Smooth muscle cell (in vitro differentiated cells): ENCODE data around the gene MAIP1. TPM values are rescaled to one million over a fixed set of nuclear protein-coding genes. Genes with fewer than 3 reads are reported as not detected.

Source experiments
- DNase-seq: peaks from one replicate; lab custom pipeline; 2025; ENCODE audit not compliant: unreplicated experiment; lab: John Stamatoyannopoulos, UW
- H2AFZ ChIP-seq: fragments of 200-600 bp; sonication (generic); 2 replicates; pipeline ENCODE4 v1.6.0; 2016; ENCODE audit warnings: antibody characterized with exemption, low read depth, mild to moderate bottlenecking
- H3F3A ChIP-seq: fragments of 200-600 bp; sonication (generic); 2 replicates; pipeline ENCODE4 v1.6.0; 2017; ENCODE audit warnings: antibody characterized with exemption, low read depth
- H3K27ac ChIP-seq: fragments of 200-600 bp; sonication (generic); 2 replicates; pipeline ENCODE4 v1.5.1; 2016; ENCODE audit warnings: low read depth, mild to moderate bottlenecking
- H3K27me3 ChIP-seq: fragments of 200-600 bp; sonication (generic); 2 replicates; pipeline ENCODE4 v1.6.1; 2016; ENCODE audit warnings: low read depth, mild to moderate bottlenecking
- H3K36me3 ChIP-seq: fragments of 200-600 bp; sonication (generic); 2 replicates; pipeline ENCODE4 v1.5.1; 2016; ENCODE audit warnings: low read depth
- H3K4me1 ChIP-seq: fragments of 200-600 bp; sonication (generic); 2 replicates; pipeline ENCODE4 v1.5.1; 2016; ENCODE audit warnings: low read depth
- H3K4me2 ChIP-seq: fragments of 200-600 bp; sonication (generic); 2 replicates; pipeline ENCODE4 v1.6.0; 2016; ENCODE audit warnings: mild to moderate bottlenecking
- H3K4me3 ChIP-seq: fragments of 200-600 bp; sonication (generic); 2 replicates; pipeline ENCODE4 v1.5.1; 2016; ENCODE audit warnings: mild to moderate bottlenecking
- H3K79me2 ChIP-seq: fragments of 200-600 bp; sonication (generic); 2 replicates; pipeline ENCODE4 v1.6.0; 2016; ENCODE audit warnings: low read depth, mild to moderate bottlenecking
- H3K9ac ChIP-seq: fragments of 200-600 bp; sonication (generic); 2 replicates; pipeline ENCODE4 v1.6.0; 2016; ENCODE audit warnings: low read depth
- H3K9me3 ChIP-seq: fragments of 200-600 bp; sonication (generic); replicated peaks from 2 replicates; pipeline ENCODE4 v1.5.1; 2016; ENCODE audit warnings: low read depth
- H4K20me1 ChIP-seq: fragments of 200-600 bp; sonication (generic); 2 replicates; pipeline ENCODE4 v1.6.0; 2016; ENCODE audit warnings: low read depth
- WGBS: methylation state at CpG from one replicate; pipeline ENCODE4 v1.1.7; 2016; ENCODE audit warnings: low lambda C conversion rate; 5-methylcytosine and 5-hydroxymethylcytosine counted together
- polyA plus RNA-seq: library from polyadenylated mRNA; unstranded; fragments of >200 nt; fragmentation: Nextera tagmentation; extraction: Ambion mirVana; gene quantifications from 2 replicates; pipeline ENCODE4 v1.2.1, GENCODE V29; 2016
- total RNA-seq: library from RNA; depleted of rRNA; stranded (reverse); fragments of >200 nt; gene quantifications from 2 replicates; pipeline ENCODE4 v1.2.3, GENCODE V29; 2014
- TF ChIP-seq, protein P1 (sequence below): fragments of 200-600 bp; sonication (generic); IDR thresholded peaks from 2 replicates; pipeline ENCODE4 v1.5.1; 2017; ENCODE audit warnings: borderline replicate concordance, mild to moderate bottlenecking, antibody characterized with exemption; ENCODE audit not compliant: insufficient read depth, poor library complexity, severe bottlenecking

MAIP1 gene
- total and polyA plus RNA-seq, 2 experiments from 2014 or later = 15.0 to 133 TPM

DNA sequence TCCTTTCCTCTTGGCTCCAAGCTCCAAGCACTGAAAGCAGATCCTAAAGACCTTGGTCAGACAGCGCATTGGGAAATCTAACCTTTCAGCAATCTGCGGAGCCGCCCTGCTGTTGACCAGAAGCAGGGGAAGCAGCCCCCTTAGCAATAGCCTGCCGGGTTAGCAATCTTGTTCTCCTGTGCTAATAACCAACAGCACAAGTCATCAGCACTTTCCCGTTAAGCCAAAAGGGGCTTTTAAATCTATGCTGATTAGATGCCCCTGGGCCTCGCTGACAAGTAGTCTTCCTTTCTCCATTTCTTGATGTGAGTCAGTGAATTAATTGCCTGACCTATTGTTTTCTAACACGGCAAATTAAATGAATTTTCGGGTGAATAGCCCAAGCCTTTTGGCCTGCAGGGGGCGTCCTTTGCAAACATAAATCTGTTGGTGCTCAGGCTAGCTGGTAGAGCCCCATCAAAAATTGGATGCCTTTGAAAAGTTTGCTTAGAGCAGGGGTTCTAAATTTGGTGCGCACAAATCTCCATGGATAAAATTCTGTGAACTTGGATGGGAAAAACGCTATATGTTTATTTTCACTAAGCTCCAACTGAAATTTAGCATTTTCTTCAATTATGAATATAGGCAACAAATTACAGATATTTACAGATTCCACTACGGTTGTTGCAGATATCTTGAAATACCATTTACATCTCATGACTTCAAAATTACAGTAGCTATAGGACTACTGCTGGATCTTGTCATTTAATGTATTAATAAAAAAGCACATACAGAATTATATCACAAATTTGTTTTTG, 24.6 kb downstream of the MAIP1 start:
- Histone ChIP-seq H3K9ac (peak overlapping the region; percentile 7), H3K27ac (peak overlapping the region; percentile 20), H4K20me1 (no peaks in the 10 kb centered on the region), H3K4me2 (peak overlapping the region; percentile 89), H3K9me3 (no peaks in the 10 kb centered on the region), H3K36me3 (no peaks in the 10 kb centered on the region), H3K79me2 (no peaks in the 10 kb centered on the region), H3K4me1 (peaks cover 11% of the 10 kb centered on the region), H2AFZ (peak overlapping the region; percentile 74), H3K27me3 (no peaks in the 10 kb centered on the region), H3F3A (no peaks in the 10 kb centered on the region), H3K4me3 (peak overlapping the region; percentile 37)
- WGBS = 9% methylated on average over 12 of the region's 12 CpGs
- peak; percentile 63 for DNase-seq
- TF ChIP-seq, protein P1, sequence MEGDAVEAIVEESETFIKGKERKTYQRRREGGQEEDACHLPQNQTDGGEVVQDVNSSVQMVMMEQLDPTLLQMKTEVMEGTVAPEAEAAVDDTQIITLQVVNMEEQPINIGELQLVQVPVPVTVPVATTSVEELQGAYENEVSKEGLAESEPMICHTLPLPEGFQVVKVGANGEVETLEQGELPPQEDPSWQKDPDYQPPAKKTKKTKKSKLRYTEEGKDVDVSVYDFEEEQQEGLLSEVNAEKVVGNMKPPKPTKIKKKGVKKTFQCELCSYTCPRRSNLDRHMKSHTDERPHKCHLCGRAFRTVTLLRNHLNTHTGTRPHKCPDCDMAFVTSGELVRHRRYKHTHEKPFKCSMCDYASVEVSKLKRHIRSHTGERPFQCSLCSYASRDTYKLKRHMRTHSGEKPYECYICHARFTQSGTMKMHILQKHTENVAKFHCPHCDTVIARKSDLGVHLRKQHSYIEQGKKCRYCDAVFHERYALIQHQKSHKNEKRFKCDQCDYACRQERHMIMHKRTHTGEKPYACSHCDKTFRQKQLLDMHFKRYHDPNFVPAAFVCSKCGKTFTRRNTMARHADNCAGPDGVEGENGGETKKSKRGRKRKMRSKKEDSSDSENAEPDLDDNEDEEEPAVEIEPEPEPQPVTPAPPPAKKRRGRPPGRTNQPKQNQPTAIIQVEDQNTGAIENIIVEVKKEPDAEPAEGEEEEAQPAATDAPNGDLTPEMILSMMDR = peak; percentile 97

DNA sequence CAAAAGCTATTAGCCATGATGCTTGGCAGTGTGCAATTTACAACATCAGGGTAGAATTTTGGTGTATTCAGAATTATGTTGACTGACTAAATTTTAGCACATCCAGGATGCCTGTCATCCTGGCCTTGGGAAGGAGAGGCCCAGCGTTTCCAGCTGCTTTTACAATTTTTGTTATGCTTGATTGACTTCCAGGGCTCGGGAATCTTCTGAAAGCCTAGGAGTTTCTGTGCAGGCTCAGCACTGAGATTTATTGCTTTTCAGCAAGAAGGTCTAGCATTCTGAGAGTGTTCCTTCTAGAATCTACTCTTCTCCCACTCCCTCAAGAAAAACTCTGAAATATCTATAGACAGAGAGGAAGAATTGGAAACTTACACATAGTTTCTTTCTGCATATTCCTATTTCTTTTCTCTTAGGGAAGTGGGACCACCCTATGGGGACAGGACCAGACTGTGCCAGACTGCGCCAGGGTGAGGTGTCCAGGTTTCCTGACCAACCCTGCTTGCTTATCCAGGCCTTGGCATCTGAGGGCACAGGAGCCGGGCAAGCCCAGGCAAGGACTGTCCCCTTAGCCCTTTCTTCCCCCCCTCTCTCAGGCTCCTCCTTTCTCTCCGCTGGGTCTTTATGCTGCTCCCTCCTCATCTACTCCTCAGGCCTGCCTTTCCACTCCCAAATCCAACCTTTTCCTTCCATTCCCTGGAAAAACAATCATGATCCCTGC, 26.9 kb downstream of the MAIP1 start:
- H3K9me3 ChIP-seq = no peaks in the 10 kb centered on the region
- no peak for DNase-seq
- no peaks in the 10 kb centered on the region for H3K36me3 ChIP-seq
- H3K79me2 ChIP-seq = no peaks in the 10 kb centered on the region
- H3K4me3 ChIP-seq = no peak overlapping the region
- no peaks in the 10 kb centered on the region for H3F3A ChIP-seq
- TF ChIP-seq, protein P1 = no peak
- H3K4me1 ChIP-seq = peaks cover 11% of the 10 kb centered on the region
- 62% methylated on average over 5 of the region's 5 CpGs for WGBS
- no peak overlapping the region for H3K9ac ChIP-seq
- H2AFZ ChIP-seq = peak overlapping the region; percentile 35
- H4K20me1 ChIP-seq = no peaks in the 10 kb centered on the region
- H3K27me3 ChIP-seq = no peaks in the 10 kb centered on the region
- no peak overlapping the region for H3K4me2 ChIP-seq
- H3K27ac ChIP-seq = peak overlapping the region; percentile 11

DNA sequence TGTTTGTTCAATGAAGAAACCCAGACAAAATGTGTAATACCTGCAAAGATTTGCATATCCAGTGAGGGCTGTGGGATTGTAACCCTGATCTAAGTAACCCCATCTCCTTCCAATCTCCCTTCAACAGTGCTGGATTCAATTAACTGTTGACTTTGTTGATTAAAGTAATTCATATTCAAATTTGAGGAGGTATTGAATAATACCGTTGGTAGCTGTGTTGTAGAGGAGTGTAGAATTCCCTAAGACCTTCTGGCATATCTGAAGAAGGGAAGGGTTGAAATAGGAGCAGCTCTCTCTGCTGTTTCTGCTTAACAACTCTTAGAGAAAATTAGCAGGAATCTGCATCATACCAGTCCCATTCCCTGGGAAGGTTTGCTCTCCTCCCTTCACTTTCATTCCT, 28.2 kb downstream of the MAIP1 start:
- TF ChIP-seq, protein P1 = no peak
- Histone ChIP-seq H3K4me2 (no peak overlapping the region), H4K20me1 (no peaks in the 10 kb centered on the region), H3K4me3 (no peak overlapping the region), H2AFZ (no peak overlapping the region), H3K27ac (no peak overlapping the region), H3K9ac (no peak overlapping the region), H3K27me3 (no peaks in the 10 kb centered on the region), H3K79me2 (no peaks in the 10 kb centered on the region), H3K4me1 (peaks cover 17% of the 10 kb centered on the region), H3K36me3 (no peaks in the 10 kb centered on the region), H3K9me3 (no peaks in the 10 kb centered on the region), H3F3A (peaks cover 8% of the 10 kb centered on the region)
- no peak for DNase-seq
- WGBS = 31% methylated on average over 1 of the region's 1 CpG
